Neuronal stem cell (in vitro differentiated cells): ENCODE results near the gene MS4A13.

Source experiments
- DNase-seq: peaks from one replicate; pipeline ENCODE4 v3.0.0-alpha.2; 2013; ENCODE audit warnings: low spot score
- H2AFZ ChIP-seq: one replicate; pipeline ENCODE4 v1.6.1; 2013; ENCODE audit warnings: mild to moderate bottlenecking, low read length, inconsistent platforms
- H2AK5ac ChIP-seq: 2 replicates; pipeline ENCODE4 v1.6.1; 2013; ENCODE audit warnings: low read depth, mild to moderate bottlenecking, inconsistent platforms, low read length, moderate library complexity, mixed read lengths
- H2BK120ac ChIP-seq: 2 replicates; pipeline ENCODE4 v1.6.1; 2013; ENCODE audit warnings: low read depth, mild to moderate bottlenecking, inconsistent platforms, low read length, moderate library complexity, mixed read lengths
- H2BK12ac ChIP-seq: one replicate; pipeline ENCODE4 v1.6.1; 2013; ENCODE audit warnings: low read length, inconsistent platforms
- H2BK15ac ChIP-seq: 2 replicates; pipeline ENCODE4 v1.6.1; 2013; ENCODE audit warnings: mild to moderate bottlenecking, low read length, inconsistent platforms, mixed read lengths
- H2BK5ac ChIP-seq: one replicate; pipeline ENCODE4 v1.6.1; 2013; ENCODE audit warnings: inconsistent platforms, mild to moderate bottlenecking, low read length, moderate library complexity
- H3K14ac ChIP-seq: one replicate; pipeline ENCODE4 v1.6.1; 2013; ENCODE audit warnings: low read length, inconsistent platforms
- H3K18ac ChIP-seq: 2 replicates; pipeline ENCODE4 v1.6.1; 2013; ENCODE audit warnings: low read length, inconsistent platforms
- H3K23ac ChIP-seq: 2 replicates; pipeline ENCODE4 v1.6.1; 2013; ENCODE audit warnings: low read depth, mild to moderate bottlenecking, mixed read lengths, low read length, inconsistent platforms; ENCODE audit not compliant: poor library complexity
- H3K27ac ChIP-seq: replicated peaks from 3 replicates; pipeline ENCODE4 v1.5.1; 2013; ENCODE audit warnings: low read length, inconsistent platforms
- H3K27me3 ChIP-seq, 3 experiments: 2 replicates each; pipeline ENCODE4 v1.6.1; 2013; ENCODE audit warnings: low read length in 3 of 3, mild to moderate bottlenecking in 2 of 3, inconsistent platforms in 1 of 3, low read depth in 1 of 3, mixed read lengths in 1 of 3, moderate library complexity in 1 of 3; ENCODE audit not compliant: control insufficient read depth in 3 of 3, insufficient read depth in 3 of 3
- H3K36me3 ChIP-seq, 2 donors: replicated peaks in 1 of 2; 2 replicates each; pipeline ENCODE4 v1.6.1; 2013; ENCODE audit warnings: low read length in 2 of 2; ENCODE audit not compliant: control insufficient read depth in 2 of 2, insufficient read depth in 2 of 2
- H3K4ac ChIP-seq: 2 replicates; pipeline ENCODE4 v1.6.1; 2013; ENCODE audit warnings: inconsistent platforms, mild to moderate bottlenecking, low read length, moderate library complexity
- H3K4me1 ChIP-seq, 2 donors: 1 replicate in 1 of 2; 2 replicates in 1 of 2; pipeline ENCODE4 v1.6.1; 2013; ENCODE audit warnings: low read length in 2 of 2, low read depth in 1 of 2; ENCODE audit not compliant: control insufficient read depth in 2 of 2, insufficient read depth in 1 of 2
- H3K4me2 ChIP-seq: one replicate; pipeline ENCODE4 v1.6.1; 2013; ENCODE audit warnings: mild to moderate bottlenecking, low read length, inconsistent platforms; ENCODE audit not compliant: insufficient read depth, poor library complexity, severe bottlenecking
- H3K4me3 ChIP-seq, 2 donors: 2 replicates each; pipeline ENCODE4 v1.5.1; 2013; ENCODE audit warnings: low read length in 2 of 2, mild to moderate bottlenecking in 2 of 2, inconsistent platforms in 1 of 2, moderate library complexity in 1 of 2
- H3K79me1 ChIP-seq: one replicate; pipeline ENCODE4 v1.6.1; 2013; ENCODE audit warnings: low read depth, mild to moderate bottlenecking, inconsistent platforms, low read length, moderate library complexity
- H3K9ac ChIP-seq: one replicate; pipeline ENCODE4 v1.6.1; 2013; ENCODE audit warnings: mild to moderate bottlenecking, low read depth, low read length, inconsistent platforms; ENCODE audit not compliant: poor library complexity
- H3K9me3 ChIP-seq, 2 donors: replicated peaks in 1 of 2; 2 replicates each; pipeline versions ENCODE3 to v1.6.1; 2013; ENCODE audit warnings: low read length in 2 of 2, mild to moderate bottlenecking in 2 of 2, inconsistent platforms in 1 of 2, low read depth in 1 of 2, mixed read lengths in 1 of 2, moderate library complexity in 1 of 2; ENCODE audit not compliant: control insufficient read depth in 2 of 2, insufficient read depth in 1 of 2
- H4K8ac ChIP-seq: one replicate; pipeline ENCODE4 v1.6.1; 2013; ENCODE audit warnings: low read depth, mild to moderate bottlenecking, inconsistent platforms, low read length, moderate library complexity
- H4K91ac ChIP-seq: one replicate; pipeline ENCODE4 v1.6.1; 2013; ENCODE audit warnings: low read length, low read depth, mild to moderate bottlenecking, inconsistent platforms; ENCODE audit not compliant: poor library complexity
- WGBS, 2 donors: extraction: QIAGEN DNeasy Blood & Tissue Kit; methylation state at CpG; one replicate each; pipeline ENCODE4 v1.1.7; 2013; ENCODE audit warnings: missing lambda C conversion rate in 2 of 2, mixed read lengths in 1 of 2; ENCODE audit not compliant: insufficient read length in 2 of 2, insufficient replicate concordance in 1 of 2; ENCODE audit errors: extremely low coverage in 2 of 2; 5-methylcytosine and 5-hydroxymethylcytosine counted together

The MS4A13 gene

DNA sequence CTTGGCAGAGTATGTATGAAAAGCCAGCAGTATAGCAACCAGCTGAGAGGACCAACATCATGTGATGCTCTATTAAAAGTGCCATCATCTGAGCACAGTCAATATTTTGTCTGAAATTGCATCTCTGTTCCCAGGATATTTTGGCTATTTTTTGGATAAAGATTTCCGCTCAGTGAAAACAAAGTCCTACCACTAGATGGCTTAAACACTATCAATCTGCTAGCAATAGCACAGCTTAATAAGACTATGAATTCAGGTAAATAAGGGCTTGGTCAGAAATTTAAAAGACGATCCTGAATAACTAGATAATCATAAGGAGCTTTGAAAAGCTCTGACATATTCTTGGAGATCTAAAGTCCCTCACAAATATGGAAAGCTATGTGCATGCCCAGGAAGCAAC, 74.4 kb downstream of the MS4A13 start:
- no peak overlapping the region for H2AFZ ChIP-seq
- no peak overlapping the region for H2BK12ac ChIP-seq
- H3K23ac ChIP-seq = no peak overlapping the region
- H2BK120ac ChIP-seq = no peak overlapping the region
- H2BK5ac ChIP-seq = no peak overlapping the region
- peaks cover 0 to 3% of the 10 kb centered on the region in 2 donors for H3K9me3 ChIP-seq
- no peaks in the 10 kb centered on the region for H3K27me3 ChIP-seq
- no peak overlapping the region for H4K8ac ChIP-seq
- H3K4me2 ChIP-seq = no peak overlapping the region
- no peaks in the 10 kb centered on the region for H3K36me3 ChIP-seq
- H2BK15ac ChIP-seq = no peak overlapping the region
- no peak overlapping the region for H3K14ac ChIP-seq
- peaks cover 4% of the 10 kb centered on the region for H3K79me1 ChIP-seq
- no peak overlapping the region for H2AK5ac ChIP-seq
- H3K4me1 ChIP-seq = no peaks in the 10 kb centered on the region
- H3K18ac ChIP-seq = no peak overlapping the region
- no peak overlapping the region for H4K91ac ChIP-seq
- H3K4me3 ChIP-seq = no peak overlapping the region
- no peak overlapping the region for H3K4ac ChIP-seq
- DNase-seq = no peak
- no peak overlapping the region for H3K27ac ChIP-seq
- H3K9ac ChIP-seq = no peak overlapping the region
- WGBS, 2 donors = no CpG with 5 or more reads among the region's 2 CpGs
